ENCODE measurements around the gene CACNA2D3.

CACNA2D3 gene

DNA sequence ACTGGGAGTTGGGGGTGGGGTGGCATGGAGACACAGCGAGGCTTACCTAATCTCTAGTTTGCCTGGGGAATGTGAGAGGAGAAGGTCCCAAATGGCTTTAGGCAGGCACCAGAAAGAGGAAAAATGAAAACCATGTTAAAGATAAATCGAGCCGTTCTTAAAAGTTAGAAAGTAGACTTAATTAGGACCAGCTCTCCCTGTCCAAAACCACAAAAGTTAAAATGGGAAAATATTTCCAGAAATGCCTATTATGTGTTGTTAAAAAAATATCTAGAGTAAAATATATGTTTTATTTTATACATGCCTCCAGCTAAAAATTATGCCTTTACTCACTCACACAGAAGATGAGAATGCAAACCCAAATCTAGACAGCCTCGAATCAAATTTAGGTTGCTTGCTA lies 755.4 kb downstream of the CACNA2D3 start:
- Histone ChIP-seq H3K27me3 (ENCODE audit: control insufficient read depth, insufficient read depth, low read length) (no peaks in the 10 kb centered on the region), H3K9me3 (ENCODE audit: control insufficient read depth, insufficient read depth, low read length) (no peaks in the 10 kb centered on the region), H3K4me1 (ENCODE audit: control insufficient read depth, insufficient read depth, low read length) (no peaks in the 10 kb centered on the region), H3K4me3 (ENCODE audit: low read depth, low read length) (no peak overlapping the region), H3K36me3 (ENCODE audit: control insufficient read depth, insufficient read depth, low read length) (no peaks in the 10 kb centered on the region), H3K9ac (ENCODE audit: low read depth, low read length) (no peak overlapping the region)

DNA sequence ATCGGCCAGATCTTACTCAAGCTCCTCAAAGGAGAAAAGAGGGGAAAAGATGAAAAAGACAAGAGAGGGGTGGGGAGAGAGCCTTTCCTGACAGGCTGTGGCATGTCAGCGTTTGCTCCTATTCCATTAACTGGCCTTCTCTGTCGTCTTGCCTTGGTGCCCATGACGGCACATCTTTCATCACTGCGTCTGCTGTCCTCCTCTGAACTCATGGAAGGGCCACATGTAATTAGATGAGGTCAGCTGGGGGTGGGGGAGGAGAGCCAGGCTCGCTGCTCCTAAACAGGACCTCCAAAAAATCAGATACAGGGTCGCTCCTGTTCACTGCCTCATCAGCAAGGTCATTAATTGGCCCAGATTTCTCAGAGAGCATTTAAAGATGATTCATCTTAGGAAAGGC lies 755.8 kb downstream of the CACNA2D3 start:
- Histone ChIP-seq H3K9ac (ENCODE audit: low read depth, low read length) (no peak overlapping the region), H3K4me1 (ENCODE audit: control insufficient read depth, insufficient read depth, low read length) (no peaks in the 10 kb centered on the region), H3K36me3 (ENCODE audit: control insufficient read depth, insufficient read depth, low read length) (no peaks in the 10 kb centered on the region), H3K4me3 (ENCODE audit: low read depth, low read length) (no peak overlapping the region), H3K9me3 (ENCODE audit: control insufficient read depth, insufficient read depth, low read length) (no peaks in the 10 kb centered on the region), H3K27me3 (ENCODE audit: control insufficient read depth, insufficient read depth, low read length) (no peaks in the 10 kb centered on the region)

DNA sequence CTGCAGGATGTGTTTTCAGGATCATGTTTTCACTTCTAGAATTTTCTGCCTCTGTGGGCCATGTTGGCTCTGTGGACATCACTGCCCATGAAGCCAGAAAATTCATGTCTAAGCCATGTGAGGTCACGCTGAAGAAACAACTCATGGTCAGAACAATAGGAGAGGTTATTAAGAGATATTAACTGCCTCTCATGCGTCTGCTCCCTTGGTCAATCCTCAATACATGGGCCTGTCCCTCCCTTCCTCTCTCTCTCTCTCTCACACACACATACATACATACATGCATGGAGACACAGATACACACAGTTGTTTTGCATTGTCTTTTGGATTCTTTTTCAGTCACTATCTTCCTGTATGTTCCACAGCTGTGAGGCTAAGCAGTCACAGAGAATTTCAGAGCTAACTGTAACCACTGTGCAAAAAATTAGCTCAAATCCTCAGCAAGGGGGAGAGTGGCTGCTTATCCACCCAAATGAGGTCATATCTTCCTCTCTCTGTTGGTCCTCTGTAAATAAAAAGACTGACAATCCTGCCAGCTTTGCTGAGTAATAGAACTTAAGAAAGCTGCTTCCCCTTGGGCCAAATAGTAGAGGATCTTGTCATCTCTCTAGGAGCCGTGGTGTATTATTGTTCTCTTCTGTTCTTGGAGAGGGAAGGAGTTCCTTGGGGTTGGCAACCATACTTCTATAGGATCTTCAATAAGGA lies 759.9 kb downstream of the CACNA2D3 start:
- H3K9me3 ChIP-seq (ENCODE audit: control insufficient read depth, insufficient read depth, low read length): no peaks in the 10 kb centered on the region
- no peak overlapping the region for H3K9ac ChIP-seq (ENCODE audit: low read depth, low read length)
- H3K4me1 ChIP-seq (ENCODE audit: control insufficient read depth, insufficient read depth, low read length): peaks cover 5% of the 10 kb centered on the region
- H3K4me3 ChIP-seq (ENCODE audit: low read depth, low read length): no peak overlapping the region
- H3K36me3 ChIP-seq (ENCODE audit: control insufficient read depth, insufficient read depth, low read length): no peaks in the 10 kb centered on the region
- H3K27me3 ChIP-seq (ENCODE audit: control insufficient read depth, insufficient read depth, low read length): no peaks in the 10 kb centered on the region

DNA sequence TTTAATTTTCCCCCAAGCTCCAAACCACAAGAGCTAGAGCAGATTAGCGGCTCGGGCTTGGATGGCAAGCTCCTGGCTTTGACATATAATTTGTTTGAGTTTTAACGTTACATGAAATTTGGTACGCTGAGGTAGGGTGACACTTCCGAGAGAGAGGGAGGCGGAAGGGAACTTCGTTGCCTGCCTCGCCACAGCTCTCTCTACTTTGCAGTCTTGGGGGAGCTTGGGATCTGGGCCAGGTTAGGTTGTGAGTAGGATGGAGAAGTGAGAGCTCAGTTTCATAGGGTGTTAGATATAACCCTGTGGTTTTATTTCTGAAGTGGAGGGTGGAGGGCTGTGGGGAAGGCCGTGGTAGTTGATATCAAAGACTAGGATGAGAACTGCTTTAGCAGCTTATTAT lies 765.8 kb downstream of the CACNA2D3 start:
- Histone ChIP-seq H3K9me3 (ENCODE audit: control insufficient read depth, insufficient read depth, low read length) (no peaks in the 10 kb centered on the region), H3K9ac (ENCODE audit: low read depth, low read length) (no peak overlapping the region), H3K36me3 (ENCODE audit: control insufficient read depth, insufficient read depth, low read length) (peaks cover 5% of the 10 kb centered on the region), H3K4me1 (ENCODE audit: control insufficient read depth, insufficient read depth, low read length) (peaks cover 5% of the 10 kb centered on the region), H3K4me3 (ENCODE audit: low read depth, low read length) (no peak overlapping the region), H3K27me3 (ENCODE audit: control insufficient read depth, insufficient read depth, low read length) (no peaks in the 10 kb centered on the region)

DNA sequence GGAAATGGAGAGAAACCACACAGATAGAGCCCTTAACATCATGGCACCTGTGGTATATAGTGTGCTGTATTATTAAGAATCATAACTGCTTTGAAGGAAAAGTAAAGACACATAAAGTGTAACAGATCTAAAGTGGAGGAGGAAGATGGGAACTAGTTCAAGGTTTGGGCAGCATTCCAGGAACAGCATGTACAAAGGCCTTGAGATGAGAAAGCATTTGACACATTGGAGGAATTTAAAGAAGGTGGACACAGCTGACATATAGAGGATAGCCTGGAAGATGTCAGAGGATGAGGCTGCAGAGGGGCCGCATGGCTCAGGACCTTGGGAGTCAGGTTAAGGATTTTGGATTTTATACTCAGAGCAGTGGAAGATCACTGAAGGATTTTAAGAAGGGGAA lies 766.5 kb downstream of the CACNA2D3 start:
- Histone ChIP-seq H3K4me3 (ENCODE audit: low read depth, low read length) (no peak overlapping the region), H3K27me3 (ENCODE audit: control insufficient read depth, insufficient read depth, low read length) (no peaks in the 10 kb centered on the region), H3K9ac (ENCODE audit: low read depth, low read length) (no peak overlapping the region), H3K4me1 (ENCODE audit: control insufficient read depth, insufficient read depth, low read length) (peaks cover 5% of the 10 kb centered on the region), H3K9me3 (ENCODE audit: control insufficient read depth, insufficient read depth, low read length) (no peaks in the 10 kb centered on the region), H3K36me3 (ENCODE audit: control insufficient read depth, insufficient read depth, low read length) (peaks cover 5% of the 10 kb centered on the region)

DNA sequence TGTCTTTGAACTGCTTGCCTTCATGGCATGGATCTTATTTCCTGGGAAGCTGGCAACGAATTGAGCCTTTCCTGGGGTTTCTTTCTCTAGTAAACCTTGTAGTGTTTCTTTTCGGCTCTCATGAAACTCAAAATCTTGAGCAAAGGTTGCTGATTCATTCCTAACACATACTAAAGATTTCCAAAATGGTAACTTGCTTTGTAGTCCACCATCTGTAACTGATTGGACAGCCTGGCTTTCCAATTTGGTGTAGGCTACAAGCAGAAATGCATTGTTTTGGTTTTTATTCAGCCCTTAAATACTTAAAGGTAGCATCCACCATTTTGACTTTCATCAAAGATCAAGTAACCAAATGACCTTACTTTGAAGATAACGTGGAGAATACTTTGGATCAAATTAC lies 767.4 kb downstream of the CACNA2D3 start:
- no peaks in the 10 kb centered on the region for H3K9me3 ChIP-seq (ENCODE audit: control insufficient read depth, insufficient read depth, low read length)
- H3K36me3 ChIP-seq (ENCODE audit: control insufficient read depth, insufficient read depth, low read length): peaks cover 5% of the 10 kb centered on the region
- no peaks in the 10 kb centered on the region for H3K27me3 ChIP-seq (ENCODE audit: control insufficient read depth, insufficient read depth, low read length)
- peaks cover 5% of the 10 kb centered on the region for H3K4me1 ChIP-seq (ENCODE audit: control insufficient read depth, insufficient read depth, low read length)
- H3K9ac ChIP-seq (ENCODE audit: low read depth, low read length): no peak overlapping the region
- no peak overlapping the region for H3K4me3 ChIP-seq (ENCODE audit: low read depth, low read length)

DNA sequence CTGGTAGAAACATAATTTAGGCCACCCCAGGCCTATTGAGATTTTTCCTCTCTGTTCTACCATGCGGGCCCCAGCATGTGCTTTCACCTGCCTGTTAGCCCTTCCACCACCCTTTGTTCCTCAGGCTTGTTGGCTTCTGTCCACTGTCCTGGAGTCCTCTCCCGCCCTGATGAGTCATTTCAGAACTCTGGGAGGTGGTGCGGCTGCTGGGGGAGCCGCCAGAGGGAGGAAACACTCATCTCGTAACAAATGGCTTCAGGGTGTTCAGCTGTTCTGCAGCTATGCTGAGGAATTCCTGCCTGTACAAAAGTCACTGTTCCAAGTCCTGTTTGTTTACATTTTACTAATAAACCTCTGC lies 769.2 kb downstream of the CACNA2D3 start:
- H3K9me3 ChIP-seq (ENCODE audit: control insufficient read depth, insufficient read depth, low read length): no peaks in the 10 kb centered on the region
- H3K4me3 ChIP-seq (ENCODE audit: low read depth, low read length): no peak overlapping the region
- peaks cover 5% of the 10 kb centered on the region for H3K36me3 ChIP-seq (ENCODE audit: control insufficient read depth, insufficient read depth, low read length)
- no peaks in the 10 kb centered on the region for H3K4me1 ChIP-seq (ENCODE audit: control insufficient read depth, insufficient read depth, low read length)
- H3K27me3 ChIP-seq (ENCODE audit: control insufficient read depth, insufficient read depth, low read length): no peaks in the 10 kb centered on the region
- no peak overlapping the region for H3K9ac ChIP-seq (ENCODE audit: low read depth, low read length)

DNA sequence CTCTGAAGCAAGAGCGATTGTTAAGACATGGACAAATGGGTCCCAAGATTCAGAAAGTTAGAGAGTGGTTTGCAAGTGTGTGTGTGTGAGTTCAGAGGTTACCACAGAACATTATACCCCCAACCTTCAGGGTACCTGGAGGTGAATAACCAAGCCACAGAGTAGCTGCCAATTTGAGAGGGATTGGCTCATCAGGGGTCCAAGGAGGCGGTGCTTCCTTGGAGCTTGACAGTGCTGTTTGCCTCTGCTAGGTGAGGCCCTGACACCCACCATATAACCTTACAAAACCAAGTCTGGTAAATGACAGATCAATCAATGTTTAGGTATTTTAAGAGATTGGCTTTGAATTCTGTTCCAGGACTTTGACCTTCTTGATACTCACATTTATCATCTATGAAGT lies 769.8 kb downstream of the CACNA2D3 start:
- Histone ChIP-seq H3K4me3 (ENCODE audit: low read depth, low read length) (no peak overlapping the region), H3K27me3 (ENCODE audit: control insufficient read depth, insufficient read depth, low read length) (no peaks in the 10 kb centered on the region)

DNA sequence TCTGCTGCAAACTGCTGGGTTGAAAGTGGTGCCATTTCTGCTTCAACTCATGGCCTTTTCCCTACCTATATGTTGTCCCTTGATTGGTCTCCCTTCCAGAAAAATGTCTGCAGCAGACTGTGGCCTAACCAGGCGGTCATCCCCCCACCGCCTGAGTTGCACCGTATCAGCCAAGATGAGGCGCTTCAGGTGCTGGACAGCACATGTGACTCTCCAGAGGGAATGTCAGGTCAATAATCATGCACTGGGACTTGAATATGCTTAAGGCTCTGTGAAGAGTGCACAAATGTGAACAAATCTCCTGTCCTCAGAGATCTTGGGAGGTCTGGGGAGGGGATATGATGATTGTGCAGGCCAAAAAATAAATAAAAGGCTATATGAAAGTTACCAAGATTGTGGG lies 773.3 kb downstream of the CACNA2D3 start:
- Histone ChIP-seq H3K9ac (ENCODE audit: low read depth, low read length) (no peak overlapping the region), H3K4me1 (ENCODE audit: control insufficient read depth, insufficient read depth, low read length) (no peaks in the 10 kb centered on the region), H3K36me3 (ENCODE audit: control insufficient read depth, insufficient read depth, low read length) (peaks cover 2% of the 10 kb centered on the region), H3K27me3 (ENCODE audit: control insufficient read depth, insufficient read depth, low read length) (no peaks in the 10 kb centered on the region), H3K9me3 (ENCODE audit: control insufficient read depth, insufficient read depth, low read length) (no peaks in the 10 kb centered on the region), H3K4me3 (ENCODE audit: low read depth, low read length) (no peak overlapping the region)

More for the DNA sequence above, 769.8 kb downstream of the CACNA2D3 start:
- Histone ChIP-seq H3K36me3 (ENCODE audit: control insufficient read depth, insufficient read depth, low read length) (peaks cover 5% of the 10 kb centered on the region), H3K4me1 (ENCODE audit: control insufficient read depth, insufficient read depth, low read length) (no peaks in the 10 kb centered on the region), H3K9ac (ENCODE audit: low read depth, low read length) (no peak overlapping the region), H3K9me3 (ENCODE audit: control insufficient read depth, insufficient read depth, low read length) (no peaks in the 10 kb centered on the region)

DNA sequence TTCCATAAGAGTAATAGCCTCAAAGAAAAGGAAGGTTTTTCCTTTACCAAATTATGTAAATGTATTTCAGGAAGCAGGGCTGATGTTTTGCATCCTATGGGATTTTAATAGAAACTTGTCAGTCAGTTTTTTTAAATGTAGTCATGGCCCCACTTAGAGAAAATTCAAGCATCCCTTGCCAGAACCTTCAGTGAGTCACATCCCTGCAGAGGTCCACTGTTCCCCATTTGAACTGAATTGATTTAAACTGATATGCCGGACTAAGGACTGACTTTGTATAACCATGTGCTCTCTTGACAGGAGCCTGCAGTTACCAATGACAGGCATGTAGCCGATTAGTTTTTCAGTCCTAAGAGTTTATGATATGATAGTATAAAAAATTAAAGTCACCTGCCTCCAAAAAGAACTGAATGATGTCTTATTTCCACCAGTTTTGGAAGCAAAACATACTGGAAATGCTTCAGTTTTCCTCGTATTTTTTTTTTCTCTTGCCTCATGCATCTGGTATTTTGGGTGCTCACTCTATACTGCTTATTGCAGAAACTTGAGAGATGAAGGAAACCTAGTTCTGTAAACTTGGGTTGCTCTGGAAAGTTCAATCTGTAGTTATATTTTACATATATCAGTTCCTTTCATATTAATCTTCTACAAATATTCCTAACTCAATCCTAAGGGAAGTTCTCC lies 774.8 kb downstream of the CACNA2D3 start:
- H3K4me3 ChIP-seq (ENCODE audit: low read depth, low read length): no peak overlapping the region
- H3K4me1 ChIP-seq (ENCODE audit: control insufficient read depth, insufficient read depth, low read length): no peaks in the 10 kb centered on the region
- H3K36me3 ChIP-seq (ENCODE audit: control insufficient read depth, insufficient read depth, low read length): no peaks in the 10 kb centered on the region
- H3K9ac ChIP-seq (ENCODE audit: low read depth, low read length): no peak overlapping the region
- no peaks in the 10 kb centered on the region for H3K9me3 ChIP-seq (ENCODE audit: control insufficient read depth, insufficient read depth, low read length)
- no peaks in the 10 kb centered on the region for H3K27me3 ChIP-seq (ENCODE audit: control insufficient read depth, insufficient read depth, low read length)

DNA sequence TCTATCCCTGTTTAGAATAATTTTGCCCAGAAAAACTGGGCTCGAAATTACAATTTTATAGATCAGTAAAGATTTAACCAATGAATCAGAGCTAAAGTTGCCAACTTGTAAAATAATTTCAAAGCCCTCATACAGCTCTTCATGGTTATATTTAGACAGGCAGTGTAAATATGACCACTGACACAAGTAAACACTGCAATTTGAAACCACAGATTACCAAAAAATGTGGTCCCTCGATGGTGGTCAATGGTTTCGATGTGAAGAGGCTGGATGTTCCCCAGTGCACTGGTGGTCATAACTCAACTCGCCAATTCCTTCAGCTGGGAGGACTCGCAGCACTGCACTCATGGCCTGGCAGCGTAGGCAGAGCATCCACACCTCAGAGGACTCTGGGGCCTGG lies 776.9 kb downstream of the CACNA2D3 start:
- no peaks in the 10 kb centered on the region for H3K27me3 ChIP-seq (ENCODE audit: control insufficient read depth, insufficient read depth, low read length)
- no peaks in the 10 kb centered on the region for H3K9me3 ChIP-seq (ENCODE audit: control insufficient read depth, insufficient read depth, low read length)
- H3K36me3 ChIP-seq (ENCODE audit: control insufficient read depth, insufficient read depth, low read length): no peaks in the 10 kb centered on the region
- H3K4me3 ChIP-seq (ENCODE audit: low read depth, low read length): no peak overlapping the region
- H3K9ac ChIP-seq (ENCODE audit: low read depth, low read length): no peak overlapping the region
- H3K4me1 ChIP-seq (ENCODE audit: control insufficient read depth, insufficient read depth, low read length): no peaks in the 10 kb centered on the region

DNA sequence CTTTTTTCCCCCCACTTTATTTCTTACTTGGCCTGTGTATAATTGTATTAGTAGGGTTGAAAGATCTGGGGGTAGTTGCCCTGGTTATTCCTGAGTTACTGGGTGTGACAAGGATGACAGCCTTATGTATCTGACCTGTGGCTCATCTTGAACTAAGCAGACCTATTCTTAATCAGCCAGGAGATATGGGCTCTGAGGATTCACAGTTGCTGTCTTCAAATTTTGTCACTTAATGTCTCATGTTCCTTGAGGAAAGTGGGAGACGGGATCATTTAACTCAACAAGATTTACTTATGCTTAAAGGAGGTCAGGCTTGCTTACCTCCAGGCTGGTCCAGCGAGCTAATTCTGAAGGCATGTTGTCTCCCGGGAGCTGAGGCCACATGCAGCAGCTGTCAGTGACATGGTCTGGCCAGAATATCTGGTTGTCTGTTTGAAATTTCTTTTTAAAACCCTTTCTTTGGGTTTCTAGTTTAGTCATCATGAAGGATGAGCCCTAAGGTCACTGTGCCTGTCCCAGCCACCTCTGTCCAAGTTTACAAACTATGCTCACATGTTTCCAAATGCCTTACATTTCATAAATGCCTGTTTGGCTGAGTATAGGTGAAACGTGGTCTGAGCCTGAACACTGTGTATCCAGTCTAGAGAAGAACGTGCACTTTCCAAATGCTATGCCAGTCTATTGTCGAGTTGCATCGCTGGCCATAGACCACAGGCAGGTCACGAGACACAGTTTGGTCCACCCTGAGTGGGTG lies 778.7 kb downstream of the CACNA2D3 start:
- no peaks in the 10 kb centered on the region for H3K36me3 ChIP-seq (ENCODE audit: control insufficient read depth, insufficient read depth, low read length)
- H3K4me1 ChIP-seq (ENCODE audit: control insufficient read depth, insufficient read depth, low read length): no peaks in the 10 kb centered on the region
- H3K9me3 ChIP-seq (ENCODE audit: control insufficient read depth, insufficient read depth, low read length): no peaks in the 10 kb centered on the region
- H3K27me3 ChIP-seq (ENCODE audit: control insufficient read depth, insufficient read depth, low read length): no peaks in the 10 kb centered on the region
- H3K4me3 ChIP-seq (ENCODE audit: low read depth, low read length): no peak overlapping the region
- no peak overlapping the region for H3K9ac ChIP-seq (ENCODE audit: low read depth, low read length)

Data from iPS-15b (cell line).